ENCODE measurements around the gene SRGAP3.

DNA sequence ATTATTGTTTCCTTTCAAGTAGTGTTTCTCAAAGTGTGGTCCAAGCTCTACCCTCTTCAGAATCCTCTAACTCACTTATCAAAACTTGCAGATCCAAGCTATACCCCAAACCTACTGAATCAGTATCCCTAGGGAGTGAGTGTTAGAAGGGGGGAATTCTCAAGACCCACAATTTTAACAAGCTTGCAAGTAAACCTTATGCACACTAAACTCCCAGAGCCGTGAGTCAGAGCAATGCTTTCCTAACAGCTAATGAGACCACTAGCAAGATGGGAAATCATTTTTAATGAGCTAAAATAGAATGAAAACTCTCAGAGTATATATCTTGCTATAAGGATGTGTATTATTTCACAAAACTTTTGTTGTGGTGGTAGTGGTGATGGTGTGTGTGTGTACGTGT, 41.1 kb upstream of the SRGAP3 start:
- no peak for TF ChIP-seq CTCF (IDR thresholded peaks at IDR 0.05)
- no peak for TF ChIP-seq POLR2A (IDR thresholded peaks at IDR 0.05)
